ENCODE measurements around the gene TEX35.

DNA sequence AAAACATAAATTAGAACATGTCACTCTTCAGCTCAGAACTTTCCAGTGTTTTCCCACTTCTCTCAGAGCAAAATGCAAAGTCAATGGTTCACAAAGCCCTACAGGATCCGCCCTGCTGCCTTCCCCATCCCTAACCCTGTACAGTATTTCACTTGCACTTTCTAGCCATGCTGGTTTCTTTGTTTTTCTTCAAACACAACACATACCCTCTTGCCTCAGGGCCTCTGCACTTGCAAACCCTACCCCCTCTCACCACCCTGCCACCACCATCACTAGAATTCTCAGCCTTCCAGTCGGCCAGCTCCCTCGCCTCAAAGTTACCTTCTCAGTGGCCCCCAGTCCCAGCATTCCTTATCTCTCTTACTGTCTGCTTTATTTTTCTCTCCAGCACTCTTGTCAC, 17.6 kb downstream of the TEX35 start:
- TF ChIP-seq POLR2A (IDR thresholded peaks at IDR 0.05) = no peak
- TF ChIP-seq, protein P1, sequence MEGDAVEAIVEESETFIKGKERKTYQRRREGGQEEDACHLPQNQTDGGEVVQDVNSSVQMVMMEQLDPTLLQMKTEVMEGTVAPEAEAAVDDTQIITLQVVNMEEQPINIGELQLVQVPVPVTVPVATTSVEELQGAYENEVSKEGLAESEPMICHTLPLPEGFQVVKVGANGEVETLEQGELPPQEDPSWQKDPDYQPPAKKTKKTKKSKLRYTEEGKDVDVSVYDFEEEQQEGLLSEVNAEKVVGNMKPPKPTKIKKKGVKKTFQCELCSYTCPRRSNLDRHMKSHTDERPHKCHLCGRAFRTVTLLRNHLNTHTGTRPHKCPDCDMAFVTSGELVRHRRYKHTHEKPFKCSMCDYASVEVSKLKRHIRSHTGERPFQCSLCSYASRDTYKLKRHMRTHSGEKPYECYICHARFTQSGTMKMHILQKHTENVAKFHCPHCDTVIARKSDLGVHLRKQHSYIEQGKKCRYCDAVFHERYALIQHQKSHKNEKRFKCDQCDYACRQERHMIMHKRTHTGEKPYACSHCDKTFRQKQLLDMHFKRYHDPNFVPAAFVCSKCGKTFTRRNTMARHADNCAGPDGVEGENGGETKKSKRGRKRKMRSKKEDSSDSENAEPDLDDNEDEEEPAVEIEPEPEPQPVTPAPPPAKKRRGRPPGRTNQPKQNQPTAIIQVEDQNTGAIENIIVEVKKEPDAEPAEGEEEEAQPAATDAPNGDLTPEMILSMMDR (IDR thresholded peaks at IDR 0.05) = no peak
